SK-N-MC (cell line): Measurements from ENCODE around the gene ST13.

Source experiments
- EZH2 ChIP-seq: fragments of 200-600 bp; sonication (generic); IDR thresholded peaks from one replicate; pipeline ENCODE4 v1.6.1; 2017; ENCODE audit warnings: antibody characterized with exemption
- FOXP2 ChIP-seq: optimal IDR thresholded peaks from 2 replicates; pipeline ENCODE3; 2011; ENCODE audit warnings: mild to moderate bottlenecking, moderate library complexity; ENCODE audit not compliant: insufficient read depth; ENCODE audit errors: extremely low read length, control extremely low read depth
- POLR2AphosphoS5 ChIP-seq: IDR thresholded peaks from 2 replicates; pipeline ENCODE4 v1.6.1; 2012; ENCODE audit warnings: mild to moderate bottlenecking, low read depth, low read length, borderline replicate concordance

DNA sequence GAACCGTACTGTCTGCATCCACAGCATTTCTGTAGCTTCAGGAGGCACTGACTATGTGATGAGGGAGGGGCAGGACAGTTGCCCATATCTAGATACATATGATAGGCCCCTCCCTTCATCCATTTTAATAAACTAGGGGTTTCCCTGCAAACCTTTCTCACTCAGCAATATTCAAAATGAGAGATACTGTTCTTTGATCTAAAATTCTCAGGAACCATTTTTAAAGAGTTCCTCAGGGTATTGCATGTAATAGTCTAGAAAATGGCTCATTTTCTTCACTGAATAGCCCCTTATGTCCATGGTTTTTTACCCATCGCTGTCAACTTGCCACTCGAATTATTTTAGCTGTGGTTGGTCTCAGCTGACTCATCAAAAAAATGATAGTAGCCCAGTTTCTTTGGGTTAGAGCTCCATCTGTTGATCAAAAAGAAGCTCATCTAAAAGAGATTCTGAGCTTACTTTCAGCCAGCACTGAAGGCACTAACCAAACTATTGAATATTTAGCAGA is 42.5 kb upstream of the ST13 start:
- TF ChIP-seq EZH2 (no peak), POLR2AphosphoS5 (no peak), FOXP2 (no peak)
